ENCODE measurements around the gene MLLT3. TPM values are rescaled to one million over a fixed set of nuclear protein-coding genes. Genes with fewer than 3 reads are reported as not detected.

Gene MLLT3
- polyA plus RNA-seq, 3 donors, result 26.8 to 31.8 (median 27.3) TPM

- no peak for DNase-seq
Measured at GRCh38 chr9:20428976-20429375, 193.3 kb downstream of the MLLT3 start.

- no peak for DNase-seq
Measured at GRCh38 chr9:20427359-20427758, 194.9 kb downstream of the MLLT3 start.

DNA sequence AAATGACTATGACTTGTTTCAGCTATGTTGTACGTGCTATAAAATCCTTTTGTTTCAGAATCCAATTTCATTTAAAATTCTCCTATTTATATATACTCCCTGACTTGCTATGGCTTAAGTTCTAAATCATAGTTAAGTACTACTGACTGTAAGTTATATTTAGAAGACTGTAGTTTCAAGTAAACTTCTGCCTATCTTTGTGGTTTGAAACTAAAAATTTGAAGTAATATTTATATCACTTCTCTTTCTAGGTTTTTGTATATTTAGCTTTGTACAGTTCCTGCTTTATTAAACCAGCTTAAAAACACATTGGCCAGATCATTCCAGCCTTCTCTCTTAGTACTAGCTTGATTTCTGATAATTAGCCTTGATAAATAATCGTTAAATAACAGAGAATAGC lies 196.3 kb downstream of the MLLT3 start:
- no peak for DNase-seq

DNA sequence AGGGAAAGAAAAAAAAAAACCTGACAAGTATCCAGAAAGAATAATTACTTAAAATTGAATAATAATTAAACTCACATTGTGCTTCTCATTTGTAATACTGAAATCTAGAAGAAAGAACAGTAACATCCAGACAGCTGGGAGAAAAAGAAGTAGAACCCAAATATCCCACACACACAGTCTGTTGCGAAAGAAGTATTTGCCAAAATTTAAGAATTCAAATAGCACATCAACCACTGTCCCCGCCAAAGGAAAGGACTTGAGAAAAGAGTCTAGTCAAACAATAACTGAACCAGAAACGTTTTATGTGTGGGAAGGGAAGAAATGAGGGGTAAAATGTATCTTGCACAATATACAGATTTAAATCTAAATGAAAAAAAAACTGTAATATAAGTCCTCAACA lies 202.8 kb downstream of the MLLT3 start:
- no peak for DNase-seq

GRCh38 chr9:20418485-20418884 lies 203.8 kb downstream of the MLLT3 start:
- DNase-seq, result no peak

- DNase-seq, result no peak
Measured at GRCh38 chr9:20417373-20418080, 204.8 kb downstream of the MLLT3 start.

DNA sequence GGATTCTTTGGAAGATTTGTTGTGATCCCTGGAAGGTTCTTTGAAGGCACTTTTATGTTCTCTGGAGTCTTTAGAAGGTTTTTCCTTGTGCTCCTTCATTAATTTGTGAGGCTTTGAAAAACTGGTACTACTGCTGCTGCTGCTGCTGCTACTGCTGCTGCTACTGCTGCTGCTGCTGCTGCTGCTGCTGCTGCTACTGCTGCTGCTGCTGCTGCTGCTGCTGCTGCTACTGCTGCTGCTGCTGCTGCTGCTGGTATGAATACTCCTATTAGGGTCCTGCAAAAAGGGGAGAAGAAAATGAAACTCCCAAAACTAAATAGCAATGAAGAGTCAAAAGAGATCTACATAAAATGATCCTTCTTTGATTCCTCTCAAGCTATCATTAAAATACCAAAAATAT lies 208.1 kb downstream of the MLLT3 start:
- no peak for DNase-seq

DNA sequence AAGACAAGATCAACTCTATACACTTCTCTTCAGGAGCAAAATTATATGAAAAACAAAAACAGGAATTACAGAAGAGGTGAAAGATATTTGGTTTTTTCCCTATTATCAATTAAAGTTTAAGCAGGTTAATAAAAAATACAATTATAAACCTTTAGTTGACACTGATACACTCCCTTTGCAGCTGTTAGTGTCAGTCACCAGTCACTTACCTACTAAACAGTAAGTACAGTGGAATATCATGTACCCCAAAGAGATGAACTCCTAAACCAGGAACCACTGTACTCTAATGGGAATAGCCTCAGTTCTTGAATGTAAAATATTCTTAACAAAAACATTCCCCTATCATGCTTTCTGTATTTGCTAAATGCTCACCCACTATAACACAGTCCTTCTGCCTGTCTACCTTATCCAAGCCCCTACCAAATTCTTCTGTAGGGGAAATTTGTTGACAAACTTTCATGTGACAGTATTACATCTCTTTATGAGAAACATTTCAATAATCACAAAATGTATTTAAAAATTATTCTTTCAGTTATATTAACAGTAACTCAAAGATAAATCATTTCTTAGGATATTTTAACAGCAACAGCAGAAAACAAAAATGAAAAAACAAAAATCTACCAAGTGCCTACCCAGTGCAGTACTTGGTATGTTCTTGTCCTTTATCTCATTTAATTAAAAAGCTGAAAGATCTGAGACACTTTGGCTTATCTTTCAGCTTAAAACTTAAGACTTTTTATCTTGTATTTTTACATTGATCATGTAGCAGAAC lies 212.8 kb downstream of the MLLT3 start:
- DNase-seq, result no peak

- DNase-seq, result peak; percentile 23
Measured at GRCh38 chr9:20408513-20408912, 213.8 kb downstream of the MLLT3 start.

DNA sequence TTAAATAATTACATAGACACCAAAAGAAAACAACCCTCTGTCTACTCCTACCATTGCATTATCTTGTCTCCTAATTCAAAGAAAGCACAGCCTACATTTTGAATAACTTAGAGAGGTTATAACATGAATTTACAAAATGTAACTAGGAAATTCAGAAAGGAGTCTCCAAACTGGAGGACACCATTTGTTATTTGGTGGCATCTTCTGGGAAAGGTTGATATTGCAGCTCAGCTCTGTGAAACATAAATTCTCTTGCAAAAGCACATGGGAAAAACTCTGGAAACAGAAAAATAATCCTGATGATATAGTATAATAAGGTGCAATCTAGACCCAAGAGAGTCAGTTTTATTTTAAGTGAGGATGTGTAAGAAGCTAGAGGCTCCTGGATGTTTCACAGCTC lies 215.3 kb downstream of the MLLT3 start:
- DNase-seq, result no peak

DNA sequence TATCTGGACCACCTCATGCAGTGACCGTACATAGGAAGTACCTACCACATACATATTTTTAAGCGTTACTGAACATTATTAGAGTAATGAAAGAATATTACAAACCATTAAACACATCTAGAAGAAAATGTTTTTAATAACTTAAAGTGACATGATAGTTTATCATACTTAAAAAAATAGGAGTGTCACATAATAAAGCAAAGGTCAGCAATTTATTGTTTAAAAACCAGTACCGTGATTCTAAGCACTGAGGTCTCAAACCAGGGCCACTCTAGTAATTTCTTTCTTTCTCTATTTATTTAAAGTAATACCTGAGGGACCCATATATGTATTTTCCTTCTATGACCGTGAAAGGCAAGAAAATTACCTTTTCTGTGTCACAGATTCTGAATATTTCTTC lies 216.0 kb downstream of the MLLT3 start:
- DNase-seq, result no peak

DNA sequence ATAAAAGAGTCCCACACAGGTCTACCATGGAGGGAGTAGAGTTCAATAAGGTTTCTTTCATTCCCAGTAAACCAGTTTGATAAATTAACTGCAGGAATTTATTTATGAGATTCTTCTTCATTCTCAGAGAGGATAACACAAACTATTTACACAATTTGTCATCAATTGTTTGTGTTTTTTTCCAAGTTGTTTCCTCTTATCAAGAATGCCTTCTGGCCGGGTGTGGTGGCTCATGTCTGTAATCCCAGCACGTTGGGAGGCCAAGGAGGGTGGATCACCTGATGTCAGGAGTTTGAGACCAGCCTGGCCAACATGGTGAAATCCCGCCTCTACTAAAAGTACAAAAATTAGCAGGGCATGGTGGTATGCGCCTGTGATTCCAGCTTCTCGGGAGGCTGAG lies 216.7 kb downstream of the MLLT3 start:
- DNase-seq, result no peak

GRCh38 chr9:20405078-20405477 lies 217.2 kb downstream of the MLLT3 start:
- DNase-seq, result no peak

DNA sequence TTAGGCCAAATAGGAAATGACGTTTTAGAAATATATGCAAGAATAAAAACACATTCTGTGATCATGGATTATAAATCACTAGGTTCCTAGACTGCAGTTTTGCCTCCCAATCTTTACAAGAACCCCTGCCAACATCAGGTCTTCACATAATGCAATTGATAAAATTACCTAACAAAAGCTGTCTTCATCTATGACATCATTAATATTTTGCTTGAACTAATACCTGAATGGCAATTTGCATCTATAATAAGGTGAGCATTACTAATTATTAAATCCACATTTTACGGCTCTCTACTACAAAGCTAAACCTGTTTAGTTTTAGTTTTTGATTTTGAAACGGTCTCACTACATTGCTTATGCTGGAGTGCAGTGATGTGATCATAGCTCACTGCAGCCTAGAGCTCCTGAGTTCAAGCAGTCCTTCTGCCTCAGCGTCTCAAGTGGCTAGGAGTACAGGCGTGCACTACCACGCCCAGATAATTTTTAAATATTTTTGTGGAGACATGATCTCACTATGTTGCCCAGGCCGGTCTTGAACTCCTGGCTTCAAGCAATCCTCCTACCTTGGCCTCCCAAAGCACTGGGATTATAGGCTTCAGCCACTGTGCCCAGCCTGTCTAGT lies 218.0 kb downstream of the MLLT3 start:
- no peak for DNase-seq

DNA sequence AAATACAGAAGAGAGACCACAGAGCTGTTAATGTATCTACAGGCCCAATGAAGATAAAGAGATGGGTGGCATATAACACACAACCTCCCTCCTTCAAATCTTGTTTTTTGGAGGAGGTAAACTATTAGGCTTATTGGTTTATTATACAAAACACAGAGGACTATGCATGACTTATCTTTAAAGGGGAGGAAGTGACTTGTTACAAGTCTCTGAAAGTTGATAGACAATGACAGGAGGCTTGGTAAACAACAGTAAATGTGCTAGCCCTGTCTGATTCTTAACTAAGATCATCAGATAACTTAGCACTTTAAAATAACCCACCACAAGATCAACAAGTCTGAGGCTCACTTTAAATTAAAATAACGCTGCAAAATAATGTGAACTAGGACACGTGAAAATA lies 219.0 kb downstream of the MLLT3 start:
- DNase-seq, result no peak

DNA sequence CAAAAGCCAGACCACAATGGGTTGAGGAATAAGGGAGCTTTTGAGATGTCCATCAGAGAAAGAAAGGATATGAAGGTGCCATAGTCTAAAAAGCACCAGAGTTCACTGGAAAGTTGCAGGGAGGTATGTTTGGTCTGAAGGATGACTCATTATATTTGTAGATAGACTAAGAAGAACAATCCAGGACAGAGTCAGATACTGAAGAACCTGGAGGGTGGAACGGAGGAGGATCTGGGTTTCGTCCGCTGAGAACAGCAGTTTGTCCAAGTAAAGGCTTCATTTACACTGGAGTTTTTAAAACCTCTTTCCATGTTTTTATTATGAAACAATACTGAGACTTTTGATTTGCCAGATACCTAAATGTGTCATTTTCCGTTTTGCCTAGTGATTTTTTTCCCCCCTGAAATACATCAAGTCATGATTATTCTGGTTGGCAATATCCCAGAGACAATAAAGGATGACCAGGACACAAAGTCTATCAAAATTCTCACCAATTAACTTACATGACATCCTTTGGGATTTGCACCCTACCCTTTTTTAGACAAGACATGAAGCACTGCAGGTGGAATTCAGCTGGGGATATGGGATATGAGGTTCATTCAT lies 219.9 kb downstream of the MLLT3 start:
- DNase-seq, result no peak

- DNase-seq, result no peak
Measured at GRCh38 chr9:20398536-20399338, 223.6 kb downstream of the MLLT3 start.

DNA sequence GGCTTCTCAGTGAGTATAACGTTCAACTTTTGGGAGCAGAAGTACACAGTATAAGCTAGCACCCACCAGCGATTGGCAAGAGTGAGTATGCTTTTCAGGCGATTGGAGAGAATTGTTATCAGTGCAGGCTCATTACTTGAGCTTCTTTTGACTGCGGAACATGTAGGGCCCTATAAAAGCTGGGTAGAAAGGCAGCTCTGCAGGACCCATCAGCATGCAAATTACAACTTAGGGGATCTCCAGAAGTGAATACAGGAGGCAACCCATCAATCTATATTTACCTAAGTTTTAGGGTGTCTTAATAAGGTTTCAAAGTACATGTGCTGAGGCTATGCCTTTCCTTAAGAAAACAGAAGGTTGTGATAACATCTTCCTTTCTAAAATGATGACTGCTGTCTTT lies 225.0 kb downstream of the MLLT3 start:
- DNase-seq, result no peak

- no peak for DNase-seq
Measured at GRCh38 chr9:20396509-20396908, 225.8 kb downstream of the MLLT3 start.

DNA sequence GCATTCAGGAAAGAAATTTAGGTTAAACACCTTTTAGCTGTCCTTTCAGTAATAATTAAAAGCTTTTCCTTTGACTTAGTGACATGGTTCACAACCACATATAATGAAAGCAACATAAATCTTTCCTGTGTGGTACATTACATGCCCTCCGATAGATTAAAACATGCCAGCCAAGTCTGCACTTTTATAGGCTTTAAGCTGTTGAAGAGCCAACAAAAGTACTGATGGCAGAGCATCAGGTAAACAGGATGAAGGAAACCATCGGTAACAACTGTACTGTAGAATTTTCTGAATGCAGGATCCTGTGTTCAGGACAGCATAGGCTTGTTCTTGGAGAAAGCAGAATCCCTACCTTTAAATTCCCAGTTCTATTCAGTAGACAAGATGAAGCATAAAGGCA lies 226.6 kb downstream of the MLLT3 start:
- no peak for DNase-seq

- DNase-seq, result no peak
Measured at GRCh38 chr9:20394969-20395368, 227.3 kb downstream of the MLLT3 start.

DNA sequence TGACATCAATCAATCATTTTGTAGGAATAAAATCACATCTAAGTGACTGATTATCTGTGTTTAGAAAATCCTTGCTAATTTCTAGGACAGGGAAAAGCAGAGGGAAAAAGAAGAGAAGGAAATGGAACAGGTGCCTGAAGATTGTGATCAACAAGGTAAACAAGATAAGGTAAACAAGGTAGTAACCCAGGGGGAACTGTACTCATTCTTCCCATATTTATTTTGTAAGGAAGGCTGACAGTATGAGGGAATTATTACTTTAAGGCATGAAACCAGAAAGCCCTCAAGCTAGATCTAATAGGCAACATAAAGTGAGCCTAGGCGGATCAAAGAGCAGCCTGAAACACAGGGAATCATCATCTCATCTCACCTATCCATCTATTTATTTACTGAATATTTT lies 231.1 kb downstream of the MLLT3 start:
- no peak for DNase-seq

All from renal pelvis (tissue), 4 donors.